HEK293 (cell line): Measurements from ENCODE around the gene DDX39A.

Experiments
- FEZF1 ChIP-seq: fragments of 450-650 bp; formaldehyde crosslinking; IDR thresholded peaks from 2 replicates; pipeline ENCODE4 v1.5.1; 2016; ENCODE audit warnings: missing biosample characterization, missing genetic modification characterization
- GLI2 ChIP-seq: fragments of 450-650 bp; formaldehyde crosslinking; IDR thresholded peaks from 2 replicates; pipeline ENCODE4; 2017; ENCODE audit warnings: missing biosample characterization, missing genetic modification characterization, low read depth, borderline replicate concordance
- KLF16 ChIP-seq: fragments of 450-650 bp; formaldehyde crosslinking; IDR thresholded peaks from 2 replicates; pipeline ENCODE4 v1.5.1; 2017; ENCODE audit warnings: missing biosample characterization, missing genetic modification characterization
- OSR2 ChIP-seq: fragments of 450-650 bp; formaldehyde crosslinking; IDR thresholded peaks from 2 replicates; pipeline ENCODE4 v1.5.1; 2016; ENCODE audit warnings: missing biosample characterization, missing genetic modification characterization
- PRDM1 ChIP-seq: fragments of 450-650 bp; formaldehyde crosslinking; IDR thresholded peaks from 2 replicates; pipeline ENCODE4; 2016; ENCODE audit warnings: missing biosample characterization, missing genetic modification characterization
- SP7 ChIP-seq: fragments of 450-650 bp; formaldehyde crosslinking; IDR thresholded peaks from 2 replicates; pipeline ENCODE4 v1.5.1; 2016; ENCODE audit warnings: missing biosample characterization, missing genetic modification characterization
- TRIM28 ChIP-seq: IDR thresholded peaks from 2 replicates; pipeline ENCODE4 v1.6.1; 2011; ENCODE audit warnings: low read length, control low read depth, borderline replicate concordance
- ZFP37 ChIP-seq: fragments of 450-650 bp; formaldehyde crosslinking; IDR thresholded peaks from 2 replicates; pipeline ENCODE4 v1.5.1; 2016; ENCODE audit warnings: missing biosample characterization, missing genetic modification characterization
- ZFP41 ChIP-seq: fragments of 450-650 bp; formaldehyde crosslinking; IDR thresholded peaks from 2 replicates; pipeline ENCODE4 v1.5.1; 2016; ENCODE audit warnings: missing biosample characterization, missing genetic modification characterization, borderline replicate concordance
- ZIC2 ChIP-seq: fragments of 450-650 bp; formaldehyde crosslinking; IDR thresholded peaks from 2 replicates; pipeline ENCODE4 v1.5.1; 2016; ENCODE audit warnings: missing biosample characterization, missing genetic modification characterization
- ZNF146 ChIP-seq: fragments of 450-650 bp; formaldehyde crosslinking; IDR thresholded peaks from 2 replicates; pipeline ENCODE4 v1.5.1; 2016; ENCODE audit warnings: missing biosample characterization, missing genetic modification characterization
- ZNF211 ChIP-seq: fragments of 450-650 bp; formaldehyde crosslinking; IDR thresholded peaks from 2 replicates; pipeline ENCODE4 v1.5.1; 2016; ENCODE audit warnings: low read depth, missing biosample characterization, missing genetic modification characterization
- ZNF248 ChIP-seq: fragments of 450-650 bp; formaldehyde crosslinking; IDR thresholded peaks from 2 replicates; pipeline ENCODE4 v1.5.1; 2017; ENCODE audit warnings: missing biosample characterization, missing genetic modification characterization
- ZNF311 ChIP-seq: fragments of 450-650 bp; formaldehyde crosslinking; IDR thresholded peaks from 2 replicates; pipeline ENCODE4 v1.5.1; 2017; ENCODE audit warnings: missing biosample characterization, missing genetic modification characterization, borderline replicate concordance
- ZNF324 ChIP-seq: fragments of 450-650 bp; formaldehyde crosslinking; IDR thresholded peaks from 2 replicates; pipeline ENCODE4 v1.5.1; 2016; ENCODE audit warnings: missing biosample characterization, missing genetic modification characterization
- ZNF341 ChIP-seq: fragments of 450-650 bp; formaldehyde crosslinking; IDR thresholded peaks from 2 replicates; pipeline ENCODE4; 2016; ENCODE audit warnings: low read depth, missing biosample characterization, missing genetic modification characterization
- ZNF529 ChIP-seq: fragments of 450-650 bp; formaldehyde crosslinking; IDR thresholded peaks from 2 replicates; pipeline ENCODE4 v1.5.1; 2017; ENCODE audit warnings: missing genetic modification characterization, missing biosample characterization; ENCODE audit not compliant: insufficient replicate concordance
- ZNF837 ChIP-seq: fragments of 450-650 bp; formaldehyde crosslinking; IDR thresholded peaks from 2 replicates; pipeline ENCODE4 v1.5.1; 2016; ENCODE audit warnings: missing biosample characterization, missing genetic modification characterization
- ZSCAN16 ChIP-seq: fragments of 450-650 bp; formaldehyde crosslinking; IDR thresholded peaks from 2 replicates; pipeline ENCODE4 v1.5.1; 2016; ENCODE audit warnings: missing biosample characterization, missing genetic modification characterization
- TF ChIP-seq, protein P1 (sequence below): fragments of 450-650 bp; formaldehyde crosslinking; IDR thresholded peaks from 2 replicates; pipeline ENCODE4 v1.5.1; 2016; ENCODE audit warnings: missing biosample characterization, missing genetic modification characterization
- TF ChIP-seq, protein P2 (sequence below): fragments of 450-650 bp; formaldehyde crosslinking; conservative IDR thresholded peaks from 2 replicates; pipeline ENCODE4 v1.5.1; 2016; ENCODE audit warnings: low read depth, missing biosample characterization, missing genetic modification characterization
- TF ChIP-seq, protein P3 (sequence below): fragments of 450-650 bp; formaldehyde crosslinking; IDR thresholded peaks from 2 replicates; pipeline ENCODE4; 2016; ENCODE audit warnings: missing biosample characterization, missing genetic modification characterization
- TF ChIP-seq, protein P4 (sequence below): fragments of 450-650 bp; formaldehyde crosslinking; IDR thresholded peaks from 2 replicates; pipeline ENCODE4 v1.5.1; 2016; ENCODE audit warnings: missing biosample characterization, missing genetic modification characterization
- TF ChIP-seq, protein P5 (sequence below): fragments of 450-650 bp; formaldehyde crosslinking; IDR thresholded peaks from 2 replicates; pipeline ENCODE4 v1.5.1; 2016; ENCODE audit warnings: missing biosample characterization, missing genetic modification characterization, borderline replicate concordance

DDX39A gene

DNA sequence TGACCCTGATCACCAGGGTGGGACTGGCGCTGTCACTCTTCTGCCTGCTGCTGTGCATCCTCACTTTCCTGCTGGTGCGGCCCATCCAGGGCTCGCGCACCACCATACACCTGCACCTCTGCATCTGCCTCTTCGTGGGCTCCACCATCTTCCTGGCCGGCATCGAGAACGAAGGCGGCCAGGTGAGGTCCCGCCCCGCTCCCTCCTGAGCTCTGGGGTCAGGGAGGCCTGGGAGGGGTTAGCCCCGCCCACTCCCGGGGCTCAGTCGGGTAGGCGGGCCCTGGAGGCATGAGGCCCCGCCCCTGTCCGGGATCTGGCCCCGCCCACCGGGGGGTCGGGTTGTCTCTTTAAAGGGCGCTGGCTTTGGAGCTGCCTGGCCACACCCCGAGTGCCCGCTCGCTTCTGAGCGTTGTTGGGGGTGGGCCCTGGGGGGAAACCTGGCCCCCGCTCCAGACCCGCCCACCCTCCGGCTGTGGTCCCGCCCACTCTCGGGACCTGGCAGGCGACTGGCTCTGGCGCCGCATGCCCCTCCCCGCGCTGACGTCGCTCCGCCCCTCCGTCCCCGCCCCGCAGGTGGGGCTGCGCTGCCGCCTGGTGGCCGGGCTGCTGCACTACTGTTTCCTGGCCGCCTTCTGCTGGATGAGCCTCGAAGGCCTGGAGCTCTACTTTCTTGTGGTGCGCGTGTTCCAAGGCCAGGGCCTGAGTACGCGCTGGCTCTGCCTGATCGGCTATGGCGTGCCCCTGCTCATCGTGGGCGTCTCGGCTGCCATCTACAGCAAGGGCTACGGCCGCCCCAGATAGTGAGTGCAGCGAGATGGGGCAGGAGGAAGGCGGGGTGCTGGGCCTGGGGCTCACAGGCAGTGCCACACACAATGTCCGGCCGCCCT is 13.1 kb downstream of the DDX39A start (continued):
- TF ChIP-seq ZFP37 (tag by site-specific recombination) (no peak), ZNF146 (no peak), TRIM28 (no peak), ZNF211 (no peak), ZSCAN16 (tag by site-specific recombination) (no peak), ZNF311 (tag by site-specific recombination) (no peak), ZIC2 (tag by site-specific recombination) (no peak), ZNF324 (tag by site-specific recombination) (no peak), ZNF529 (tag by site-specific recombination) (no peak), PRDM1 (no peak), ZNF837 (no peak), FEZF1 (tag by site-specific recombination) (no peak), OSR2 (tag by site-specific recombination) (no peak), SP7 (tag by site-specific recombination) (peak; percentile 48), ZNF341 (no peak), ZNF248 (tag by site-specific recombination) (no peak), ZFP41 (tag by site-specific recombination) (no peak), GLI2 (tag by site-specific recombination) (no peak), KLF16 (peak; percentile 74; the same call in 1 of the 2 replicates)
- TF ChIP-seq, protein P1, sequence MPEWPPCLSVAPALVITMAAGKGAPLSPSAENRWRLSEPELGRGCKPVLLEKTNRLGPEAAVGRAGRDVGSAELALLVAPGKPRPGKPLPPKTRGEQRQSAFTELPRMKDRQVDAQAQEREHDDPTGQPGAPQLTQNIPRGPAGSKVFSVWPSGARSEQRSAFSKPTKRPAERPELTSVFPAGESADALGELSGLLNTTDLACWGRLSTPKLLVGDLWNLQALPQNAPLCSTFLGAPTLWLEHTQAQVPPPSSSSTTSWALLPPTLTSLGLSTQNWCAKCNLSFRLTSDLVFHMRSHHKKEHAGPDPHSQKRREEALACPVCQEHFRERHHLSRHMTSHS (tag by site-specific recombination), result no peak
- TF ChIP-seq, protein P2, sequence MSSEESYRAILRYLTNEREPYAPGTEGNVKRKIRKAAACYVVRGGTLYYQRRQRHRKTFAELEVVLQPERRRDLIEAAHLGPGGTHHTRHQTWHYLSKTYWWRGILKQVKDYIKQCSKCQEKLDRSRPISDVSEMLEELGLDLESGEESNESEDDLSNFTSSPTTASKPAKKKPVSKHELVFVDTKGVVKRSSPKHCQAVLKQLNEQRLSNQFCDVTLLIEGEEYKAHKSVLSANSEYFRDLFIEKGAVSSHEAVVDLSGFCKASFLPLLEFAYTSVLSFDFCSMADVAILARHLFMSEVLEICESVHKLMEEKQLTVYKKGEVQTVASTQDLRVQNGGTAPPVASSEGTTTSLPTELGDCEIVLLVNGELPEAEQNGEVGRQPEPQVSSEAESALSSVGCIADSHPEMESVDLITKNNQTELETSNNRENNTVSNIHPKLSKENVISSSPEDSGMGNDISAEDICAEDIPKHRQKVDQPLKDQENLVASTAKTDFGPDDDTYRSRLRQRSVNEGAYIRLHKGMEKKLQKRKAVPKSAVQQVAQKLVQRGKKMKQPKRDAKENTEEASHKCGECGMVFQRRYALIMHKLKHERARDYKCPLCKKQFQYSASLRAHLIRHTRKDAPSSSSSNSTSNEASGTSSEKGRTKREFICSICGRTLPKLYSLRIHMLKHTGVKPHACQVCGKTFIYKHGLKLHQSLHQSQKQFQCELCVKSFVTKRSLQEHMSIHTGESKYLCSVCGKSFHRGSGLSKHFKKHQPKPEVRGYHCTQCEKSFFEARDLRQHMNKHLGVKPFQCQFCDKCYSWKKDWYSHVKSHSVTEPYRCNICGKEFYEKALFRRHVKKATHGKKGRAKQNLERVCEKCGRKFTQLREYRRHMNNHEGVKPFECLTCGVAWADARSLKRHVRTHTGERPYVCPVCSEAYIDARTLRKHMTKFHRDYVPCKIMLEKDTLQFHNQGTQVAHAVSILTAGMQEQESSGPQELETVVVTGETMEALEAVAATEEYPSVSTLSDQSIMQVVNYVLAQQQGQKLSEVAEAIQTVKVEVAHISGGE (tag by site-specific recombination), result no peak
- TF ChIP-seq, protein P3, sequence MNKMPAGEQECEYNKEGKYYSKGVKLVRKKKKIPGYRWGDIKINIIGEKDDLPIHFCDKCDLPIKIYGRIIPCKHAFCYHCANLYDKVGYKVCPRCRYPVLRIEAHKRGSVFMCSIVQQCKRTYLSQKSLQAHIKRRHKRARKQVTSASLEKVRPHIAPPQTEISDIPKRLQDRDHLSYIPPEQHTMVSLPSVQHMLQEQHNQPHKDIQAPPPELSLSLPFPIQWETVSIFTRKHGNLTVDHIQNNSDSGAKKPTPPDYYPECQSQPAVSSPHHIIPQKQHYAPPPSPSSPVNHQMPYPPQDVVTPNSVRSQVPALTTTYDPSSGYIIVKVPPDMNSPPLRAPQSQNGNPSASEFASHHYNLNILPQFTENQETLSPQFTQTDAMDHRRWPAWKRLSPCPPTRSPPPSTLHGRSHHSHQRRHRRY (tag by site-specific recombination), result no peak
- TF ChIP-seq, protein P4, sequence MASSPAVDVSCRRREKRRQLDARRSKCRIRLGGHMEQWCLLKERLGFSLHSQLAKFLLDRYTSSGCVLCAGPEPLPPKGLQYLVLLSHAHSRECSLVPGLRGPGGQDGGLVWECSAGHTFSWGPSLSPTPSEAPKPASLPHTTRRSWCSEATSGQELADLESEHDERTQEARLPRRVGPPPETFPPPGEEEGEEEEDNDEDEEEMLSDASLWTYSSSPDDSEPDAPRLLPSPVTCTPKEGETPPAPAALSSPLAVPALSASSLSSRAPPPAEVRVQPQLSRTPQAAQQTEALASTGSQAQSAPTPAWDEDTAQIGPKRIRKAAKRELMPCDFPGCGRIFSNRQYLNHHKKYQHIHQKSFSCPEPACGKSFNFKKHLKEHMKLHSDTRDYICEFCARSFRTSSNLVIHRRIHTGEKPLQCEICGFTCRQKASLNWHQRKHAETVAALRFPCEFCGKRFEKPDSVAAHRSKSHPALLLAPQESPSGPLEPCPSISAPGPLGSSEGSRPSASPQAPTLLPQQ (tag by site-specific recombination), result peak; percentile 99
- TF ChIP-seq, protein P5, sequence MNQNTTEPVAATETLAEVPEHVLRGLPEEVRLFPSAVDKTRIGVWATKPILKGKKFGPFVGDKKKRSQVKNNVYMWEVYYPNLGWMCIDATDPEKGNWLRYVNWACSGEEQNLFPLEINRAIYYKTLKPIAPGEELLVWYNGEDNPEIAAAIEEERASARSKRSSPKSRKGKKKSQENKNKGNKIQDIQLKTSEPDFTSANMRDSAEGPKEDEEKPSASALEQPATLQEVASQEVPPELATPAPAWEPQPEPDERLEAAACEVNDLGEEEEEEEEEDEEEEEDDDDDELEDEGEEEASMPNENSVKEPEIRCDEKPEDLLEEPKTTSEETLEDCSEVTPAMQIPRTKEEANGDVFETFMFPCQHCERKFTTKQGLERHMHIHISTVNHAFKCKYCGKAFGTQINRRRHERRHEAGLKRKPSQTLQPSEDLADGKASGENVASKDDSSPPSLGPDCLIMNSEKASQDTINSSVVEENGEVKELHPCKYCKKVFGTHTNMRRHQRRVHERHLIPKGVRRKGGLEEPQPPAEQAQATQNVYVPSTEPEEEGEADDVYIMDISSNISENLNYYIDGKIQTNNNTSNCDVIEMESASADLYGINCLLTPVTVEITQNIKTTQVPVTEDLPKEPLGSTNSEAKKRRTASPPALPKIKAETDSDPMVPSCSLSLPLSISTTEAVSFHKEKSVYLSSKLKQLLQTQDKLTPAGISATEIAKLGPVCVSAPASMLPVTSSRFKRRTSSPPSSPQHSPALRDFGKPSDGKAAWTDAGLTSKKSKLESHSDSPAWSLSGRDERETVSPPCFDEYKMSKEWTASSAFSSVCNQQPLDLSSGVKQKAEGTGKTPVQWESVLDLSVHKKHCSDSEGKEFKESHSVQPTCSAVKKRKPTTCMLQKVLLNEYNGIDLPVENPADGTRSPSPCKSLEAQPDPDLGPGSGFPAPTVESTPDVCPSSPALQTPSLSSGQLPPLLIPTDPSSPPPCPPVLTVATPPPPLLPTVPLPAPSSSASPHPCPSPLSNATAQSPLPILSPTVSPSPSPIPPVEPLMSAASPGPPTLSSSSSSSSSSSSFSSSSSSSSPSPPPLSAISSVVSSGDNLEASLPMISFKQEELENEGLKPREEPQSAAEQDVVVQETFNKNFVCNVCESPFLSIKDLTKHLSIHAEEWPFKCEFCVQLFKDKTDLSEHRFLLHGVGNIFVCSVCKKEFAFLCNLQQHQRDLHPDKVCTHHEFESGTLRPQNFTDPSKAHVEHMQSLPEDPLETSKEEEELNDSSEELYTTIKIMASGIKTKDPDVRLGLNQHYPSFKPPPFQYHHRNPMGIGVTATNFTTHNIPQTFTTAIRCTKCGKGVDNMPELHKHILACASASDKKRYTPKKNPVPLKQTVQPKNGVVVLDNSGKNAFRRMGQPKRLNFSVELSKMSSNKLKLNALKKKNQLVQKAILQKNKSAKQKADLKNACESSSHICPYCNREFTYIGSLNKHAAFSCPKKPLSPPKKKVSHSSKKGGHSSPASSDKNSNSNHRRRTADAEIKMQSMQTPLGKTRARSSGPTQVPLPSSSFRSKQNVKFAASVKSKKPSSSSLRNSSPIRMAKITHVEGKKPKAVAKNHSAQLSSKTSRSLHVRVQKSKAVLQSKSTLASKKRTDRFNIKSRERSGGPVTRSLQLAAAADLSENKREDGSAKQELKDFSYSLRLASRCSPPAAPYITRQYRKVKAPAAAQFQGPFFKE (tag by site-specific recombination), result no peak
